Endothelial cell of umbilical vein (primary cell): ENCODE data around the gene NDUFA11. TPM values are rescaled to one million over a fixed set of nuclear protein-coding genes. Genes with fewer than 3 reads are reported as not detected.

Experiments used
- BruUV-seq: library from RNA; stranded (reverse); fragments of 400-500 nt; replicated peaks from 2 replicates; lab custom pipeline; 2021; lab: Mats Ljungman, UMichigan
- CTCF ChIA-PET: fragments of 300-600, 350-600 bp; sonication (Branson Sonifier 250); formaldehyde crosslinking; loops from one replicate; lab custom pipeline; 2021; ENCODE audit warnings: antibody characterized with exemption, inconsistent platforms; lab: Charles Lee
- POLR2A ChIA-PET: fragments of 300-600, 350-600 bp; sonication (Branson Sonifier 250); formaldehyde crosslinking; loops from one replicate; lab custom pipeline; 2021; ENCODE audit warnings: antibody characterized with exemption, inconsistent platforms; lab: Charles Lee
- DNase-seq: peaks from one replicate; pipeline ENCODE4 v3.0.0-alpha.2; 2011; ENCODE audit warnings: low read depth, low spot score
- FAIRE-seq: peaks from 2 replicates; lab custom pipeline; 2011; peaks lifted over from hg19 to GRCh38; lab: Jason Lieb, UNC
- H2AFZ ChIP-seq: 2 replicates; pipeline ENCODE4 v1.6.0; 2012; ENCODE audit warnings: low read depth, low read length, control low read depth, inconsistent platforms
- H3K27ac ChIP-seq: 2 replicates; pipeline ENCODE4 v1.5.1; 2011; ENCODE audit warnings: low read depth, mild to moderate bottlenecking, control low read depth, low read length, moderate library complexity; ENCODE audit not compliant: insufficient read depth
- H3K27me3 ChIP-seq, 2 experiments: 2 replicates each; pipeline versions ENCODE4 v1.6.0 to v1.6.1; 2011; ENCODE audit warnings: low read length in 2 of 2, mixed read lengths in 1 of 2; ENCODE audit not compliant: control insufficient read depth in 2 of 2, insufficient read depth in 2 of 2
- H3K36me3 ChIP-seq, 2 experiments: 2 replicates in 1 of 2; 3 replicates in 1 of 2; pipeline ENCODE4 v1.5.1; 2011; ENCODE audit warnings: low read length in 2 of 2, mild to moderate bottlenecking in 1 of 2, moderate library complexity in 1 of 2; ENCODE audit not compliant: control insufficient read depth in 2 of 2, insufficient read depth in 2 of 2; ENCODE audit errors: extremely low read depth in 1 of 2
- H3K4me1 ChIP-seq: 3 replicates; pipeline ENCODE4 v1.5.1; 2011; ENCODE audit warnings: mild to moderate bottlenecking, low read length; ENCODE audit not compliant: control insufficient read depth, insufficient read depth; ENCODE audit errors: extremely low read depth
- H3K4me2 ChIP-seq: 2 replicates; pipeline ENCODE4 v1.6.1; 2011; ENCODE audit warnings: low read length, control low read depth, mixed read lengths; ENCODE audit not compliant: insufficient read depth
- H3K4me3 ChIP-seq, 3 experiments: fragments of 200-600 bp in 1 of 3; sonication (generic), shearing (Covaris generic) in 1 of 3; replicated peaks in 1 of 3; 2 replicates each; pipeline ENCODE4 v1.5.1; 2011 to 2016; ENCODE audit warnings: control low read depth in 3 of 3, low read length in 3 of 3, mild to moderate bottlenecking in 2 of 3, inconsistent platforms in 1 of 3, low read depth in 1 of 3, moderate library complexity in 1 of 3; ENCODE audit not compliant: insufficient read depth in 1 of 3
- H3K79me2 ChIP-seq: 2 replicates; pipeline ENCODE4 v1.6.0; 2012; ENCODE audit warnings: low read length, inconsistent platforms; ENCODE audit not compliant: control insufficient read depth, insufficient read depth
- H3K9ac ChIP-seq: replicated peaks from 2 replicates; pipeline ENCODE3; 2011; ENCODE audit warnings: low read length, control low read depth; ENCODE audit not compliant: insufficient read depth; ENCODE audit errors: extremely low read depth
- H3K9me1 ChIP-seq: replicated peaks from 3 replicates; pipeline ENCODE4 v1.6.0; 2011; ENCODE audit warnings: mild to moderate bottlenecking, low read length; ENCODE audit not compliant: control insufficient read depth, insufficient read depth; ENCODE audit errors: extremely low read depth
- H3K9me3 ChIP-seq: replicated peaks from 2 replicates; pipeline ENCODE4 v1.5.1; 2012; ENCODE audit warnings: low read length, inconsistent platforms; ENCODE audit not compliant: control insufficient read depth, insufficient read depth
- H4K20me1 ChIP-seq: replicated peaks from 2 replicates; pipeline ENCODE3; 2011; ENCODE audit warnings: mild to moderate bottlenecking, low read length; ENCODE audit not compliant: control insufficient read depth, insufficient read depth; ENCODE audit errors: extremely low read depth
- EZH2 ChIP-seq: IDR thresholded peaks from 2 replicates; pipeline ENCODE4 v1.6.1; 2012; ENCODE audit warnings: borderline replicate concordance, low read depth, mild to moderate bottlenecking, moderate library complexity, low read length, inconsistent platforms; ENCODE audit not compliant: severe bottlenecking
- FOS ChIP-seq: IDR thresholded peaks from 2 replicates; pipeline ENCODE4 v1.6.1; 2011; ENCODE audit warnings: mild to moderate bottlenecking, low read length, moderate library complexity, borderline replicate concordance; ENCODE audit not compliant: insufficient read depth
- GATA2 ChIP-seq: IDR thresholded peaks from 2 replicates; pipeline ENCODE4 v1.7.0; 2011; ENCODE audit warnings: low read depth, mild to moderate bottlenecking, moderate library complexity, mixed read lengths, low read length; ENCODE audit not compliant: insufficient read length, insufficient read depth
- JUN ChIP-seq: IDR thresholded peaks from 2 replicates; pipeline ENCODE4 v1.6.1; 2011; ENCODE audit warnings: borderline replicate concordance, low read depth; ENCODE audit not compliant: insufficient read length, insufficient read depth
- MAX ChIP-seq: IDR thresholded peaks from 2 replicates; pipeline ENCODE4 v1.6.1; 2011; ENCODE audit not compliant: insufficient read depth, insufficient read length
- MYC ChIP-seq: IDR thresholded peaks from one replicate; pipeline ENCODE4 v1.6.1; 2011; ENCODE audit warnings: mild to moderate bottlenecking, low read depth, low read length
- POLR2A ChIP-seq: IDR thresholded peaks from 2 replicates; pipeline ENCODE4 v1.6.1; 2012; ENCODE audit warnings: low read depth, mild to moderate bottlenecking, control low read depth, low read length
- POLR2AphosphoS5 ChIP-seq: IDR thresholded peaks from 2 replicates; pipeline ENCODE4 v1.6.1; 2012; ENCODE audit warnings: low read depth, mild to moderate bottlenecking, control low read depth, low read length, moderate library complexity; ENCODE audit not compliant: insufficient read depth
- dilution Hi-C: fragments of 300-500 bp; cut with MboI; formaldehyde crosslinking; loops from one replicate; pipeline ENCODE4 v1.15.0; 2019; ENCODE audit warnings: low sequenced_read_pairs; ENCODE audit not compliant: extremely low pct_ligation_motif_present
- intact Hi-C: fragments of 100-400 bp; cut with micrococcal nuclease; formaldehyde crosslinking; loops from one replicate; pipeline ENCODE4 v1.10.0; 2022
- polyA plus RNA-seq, 4 experiments: library from polyadenylated mRNA; depleted of rRNA in 3 of 4; stranded (reverse) in 3 of 4; unstranded in 1 of 4; fragments of >200 nt; gene quantifications; 2 replicates each; pipeline versions ENCODE4 v1.2.1 to v1.2.3, GENCODE V29; 2011 to 2012; ENCODE audit warnings: missing spikeins in 1 of 4
- total RNA-seq: library from RNA; stranded (reverse); gene quantifications from 2 replicates; pipeline ENCODE4 v1.2.3, GENCODE V29; 2021
- TF ChIP-seq, protein P1 (sequence below), 2 donors: IDR thresholded peaks; 1 replicate in 1 of 2; 2 replicates in 1 of 2; pipeline ENCODE4 v1.5.1; 2011; ENCODE audit warnings: low read length in 2 of 2, mild to moderate bottlenecking in 2 of 2, moderate library complexity in 2 of 2, control low read depth in 1 of 2, inconsistent platforms in 1 of 2, low read depth in 1 of 2; ENCODE audit not compliant: insufficient read depth in 1 of 2; ENCODE audit errors: extremely low read depth in 1 of 2

The NDUFA11 gene
- total and polyA plus RNA-seq, 2 donors (not counting 3 experiments of a cell fraction or from before 2014, with no cell fraction given) = 281 to 876 TPM

- H2AFZ ChIP-seq = no peak overlapping the region
- DNase-seq (no peak), FAIRE-seq (no peak)
- no peaks in the 10 kb centered on the region for H3K79me2 ChIP-seq
- no peaks in the 10 kb centered on the region for H3K27me3 ChIP-seq
- TF ChIP-seq GATA2 (no peak), JUN (no peak), POLR2AphosphoS5 (no peak), FOS (no peak), POLR2A (no peak), EZH2 (no peak), MAX (no peak), MYC (no peak)
- TF ChIP-seq, protein P1, sequence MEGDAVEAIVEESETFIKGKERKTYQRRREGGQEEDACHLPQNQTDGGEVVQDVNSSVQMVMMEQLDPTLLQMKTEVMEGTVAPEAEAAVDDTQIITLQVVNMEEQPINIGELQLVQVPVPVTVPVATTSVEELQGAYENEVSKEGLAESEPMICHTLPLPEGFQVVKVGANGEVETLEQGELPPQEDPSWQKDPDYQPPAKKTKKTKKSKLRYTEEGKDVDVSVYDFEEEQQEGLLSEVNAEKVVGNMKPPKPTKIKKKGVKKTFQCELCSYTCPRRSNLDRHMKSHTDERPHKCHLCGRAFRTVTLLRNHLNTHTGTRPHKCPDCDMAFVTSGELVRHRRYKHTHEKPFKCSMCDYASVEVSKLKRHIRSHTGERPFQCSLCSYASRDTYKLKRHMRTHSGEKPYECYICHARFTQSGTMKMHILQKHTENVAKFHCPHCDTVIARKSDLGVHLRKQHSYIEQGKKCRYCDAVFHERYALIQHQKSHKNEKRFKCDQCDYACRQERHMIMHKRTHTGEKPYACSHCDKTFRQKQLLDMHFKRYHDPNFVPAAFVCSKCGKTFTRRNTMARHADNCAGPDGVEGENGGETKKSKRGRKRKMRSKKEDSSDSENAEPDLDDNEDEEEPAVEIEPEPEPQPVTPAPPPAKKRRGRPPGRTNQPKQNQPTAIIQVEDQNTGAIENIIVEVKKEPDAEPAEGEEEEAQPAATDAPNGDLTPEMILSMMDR (IDR thresholded peaks at IDR 0.05; ENCODE audit: extremely low read depth in 1 of 2, insufficient read depth in 1 of 2, low read depth in 1 of 2, low read length in 2 of 2) = no peak
- peaks cover 0 to 12% of the 10 kb centered on the region in 2 experiments for H3K36me3 ChIP-seq
- H3K4me1 ChIP-seq = peaks cover 19% of the 10 kb centered on the region
- ChIA-PET POLR2A (no interaction called here), CTCF (interaction anchor here (0.7 to 5.0 kb wide), 6 partner anchors 9 to 130 kb away, joined by 3 to 76 read pairs (median 5); partner anchors contain the start of gene NRTN)
- no peak overlapping the region for H3K9ac ChIP-seq
- dilution Hi-C loops = no loop called here
- no TSS peak for BruUV-seq
- H3K4me3 ChIP-seq = no peak overlapping the region
- intact Hi-C loops = no loop called here
- no peak overlapping the region for H3K4me2 ChIP-seq
- no peaks in the 10 kb centered on the region for H3K9me1 ChIP-seq
- H3K27ac ChIP-seq = no peak overlapping the region
- H4K20me1 ChIP-seq = no peaks in the 10 kb centered on the region
- no peaks in the 10 kb centered on the region for H3K9me3 ChIP-seq
Observed at GRCh38 chr19:5891572-5891937, 12.0 kb downstream of the NDUFA11 start.
